HFFc6 (cell line): ENCODE results near the gene ZNF816. TPM values are rescaled to one million over a fixed set of nuclear protein-coding genes. Genes with fewer than 3 reads are reported as not detected.
"Not testable (repeated sequence)": the region's sequence is repeated elsewhere in the genome, so short reads cannot be mapped to it uniquely, and the experiment has no call there.

Experiments
- DNase-seq: peaks from one replicate; pipeline ENCODE4 v3.0.0-alpha.2; 2018
- H3K27ac Mint-ChIP-seq: 2 replicates; pipeline ENCODE4 v1.8.0; 2020; ENCODE audit warnings: mild to moderate bottlenecking, mixed read lengths
- H3K27me3 Mint-ChIP-seq: 2 replicates; pipeline ENCODE4 v1.8.0; 2021; ENCODE audit warnings: mild to moderate bottlenecking, moderate library complexity, mixed read lengths; ENCODE audit not compliant: insufficient read depth
- H3K36me3 Mint-ChIP-seq: 2 replicates; pipeline ENCODE4 v1.8.0; 2021; ENCODE audit warnings: low read depth, mixed read lengths
- H3K4me1 Mint-ChIP-seq: 2 replicates; pipeline ENCODE4 v1.8.0; 2020; ENCODE audit warnings: low read depth, mixed read lengths
- H3K4me3 Mint-ChIP-seq: 2 replicates; pipeline ENCODE4 v1.8.0; 2020; ENCODE audit warnings: mild to moderate bottlenecking, moderate library complexity, mixed read lengths
- H3K9me3 Mint-ChIP-seq: 2 replicates; pipeline ENCODE4 v1.8.0; 2020; ENCODE audit warnings: mild to moderate bottlenecking, mixed read lengths
- total RNA-seq, 6 experiments: library from RNA; stranded (reverse); fragmentation: NEBNext Ultra II Directional; extraction: Animal tissue kit (Norgen Biotek cat#: 25700); gene quantifications; 2 replicates in 1 of 6; 3 replicates in 5 of 6; pipeline ENCODE4 v1.2.3, GENCODE V29; 2021
- TF ChIP-seq, protein P1 (sequence below): fragments of 200-600 bp; sonication (generic); IDR thresholded peaks from 2 replicates; pipeline ENCODE4 v1.5.0; 2021; ENCODE audit warnings: antibody characterized with exemption, mild to moderate bottlenecking

The ZNF816 gene
- total RNA-seq, 6 experiments from 2014 or later, result 2.5 to 3.1 (median 2.9) TPM

DNA sequence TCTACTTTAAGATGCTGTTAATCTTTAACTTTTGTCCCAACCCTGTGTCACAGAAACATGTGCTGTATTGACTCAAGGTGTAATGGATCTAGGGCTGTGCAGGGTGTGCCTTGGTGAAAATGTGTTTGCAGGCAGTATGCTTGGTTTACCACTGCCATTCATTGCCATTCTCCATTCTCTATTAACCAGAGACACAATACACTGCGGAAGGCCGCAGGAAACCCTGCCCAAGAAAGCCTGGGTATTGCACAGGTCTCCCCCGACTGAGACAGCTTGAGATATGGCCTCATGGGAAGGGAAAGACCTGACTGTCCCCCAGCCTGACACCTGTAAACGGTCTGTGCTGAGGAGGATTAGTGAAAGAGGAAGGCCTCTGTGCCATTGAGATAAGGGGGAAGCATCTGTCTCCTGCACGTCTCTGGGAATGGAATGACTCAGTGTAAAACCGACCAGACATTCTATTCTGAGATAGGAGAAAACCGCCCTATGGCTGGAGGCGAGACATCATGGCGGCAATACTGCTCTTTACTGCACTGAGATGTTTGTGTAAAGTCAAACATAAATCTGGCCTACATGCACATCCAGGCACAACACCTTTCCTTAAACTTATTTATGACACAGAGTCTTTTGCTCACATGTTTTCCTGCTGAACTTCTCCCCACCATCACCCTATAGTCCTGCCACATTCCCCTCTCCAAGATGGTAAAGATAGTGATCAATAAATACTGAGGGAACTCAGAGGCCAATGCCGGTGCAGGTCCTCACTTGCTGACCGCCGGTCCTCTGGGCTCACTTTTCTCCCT lies 26.3 kb downstream of the ZNF816 start:
- TF ChIP-seq, protein P1, sequence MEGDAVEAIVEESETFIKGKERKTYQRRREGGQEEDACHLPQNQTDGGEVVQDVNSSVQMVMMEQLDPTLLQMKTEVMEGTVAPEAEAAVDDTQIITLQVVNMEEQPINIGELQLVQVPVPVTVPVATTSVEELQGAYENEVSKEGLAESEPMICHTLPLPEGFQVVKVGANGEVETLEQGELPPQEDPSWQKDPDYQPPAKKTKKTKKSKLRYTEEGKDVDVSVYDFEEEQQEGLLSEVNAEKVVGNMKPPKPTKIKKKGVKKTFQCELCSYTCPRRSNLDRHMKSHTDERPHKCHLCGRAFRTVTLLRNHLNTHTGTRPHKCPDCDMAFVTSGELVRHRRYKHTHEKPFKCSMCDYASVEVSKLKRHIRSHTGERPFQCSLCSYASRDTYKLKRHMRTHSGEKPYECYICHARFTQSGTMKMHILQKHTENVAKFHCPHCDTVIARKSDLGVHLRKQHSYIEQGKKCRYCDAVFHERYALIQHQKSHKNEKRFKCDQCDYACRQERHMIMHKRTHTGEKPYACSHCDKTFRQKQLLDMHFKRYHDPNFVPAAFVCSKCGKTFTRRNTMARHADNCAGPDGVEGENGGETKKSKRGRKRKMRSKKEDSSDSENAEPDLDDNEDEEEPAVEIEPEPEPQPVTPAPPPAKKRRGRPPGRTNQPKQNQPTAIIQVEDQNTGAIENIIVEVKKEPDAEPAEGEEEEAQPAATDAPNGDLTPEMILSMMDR, result no peak
- Mint-ChIP-seq H3K4me1 (peaks cover 12% of the 10 kb centered on the region), H3K36me3 (peaks cover 52% of the 10 kb centered on the region), H3K4me3 (no peak overlapping the region), H3K27me3 (no peaks in the 10 kb centered on the region), H3K9me3 (peaks cover 22% of the 10 kb centered on the region), H3K27ac (no peak overlapping the region)
- no peak for DNase-seq

DNA sequence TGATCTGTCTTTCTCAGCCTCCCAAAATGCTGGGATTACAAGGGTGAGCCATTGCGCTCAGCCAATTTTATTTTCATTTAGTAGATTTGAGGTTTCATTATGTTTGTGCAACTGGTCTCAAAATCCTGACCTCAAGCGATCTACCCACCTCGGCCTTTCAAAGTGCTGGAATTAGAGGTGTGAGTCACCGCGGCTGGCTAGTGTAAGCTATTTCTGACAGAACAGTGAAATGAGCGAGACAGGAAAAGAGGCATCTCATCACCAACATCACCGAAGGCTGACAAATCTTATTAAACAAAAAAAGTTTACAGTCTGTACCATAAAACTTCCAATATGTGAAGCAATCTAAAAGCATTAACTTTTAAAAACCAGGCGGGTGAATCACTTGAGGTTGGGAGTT lies 27.2 kb downstream of the ZNF816 start:
- no peaks in the 10 kb centered on the region for H3K27me3 Mint-ChIP-seq
- peaks cover 52% of the 10 kb centered on the region for H3K36me3 Mint-ChIP-seq
- peaks cover 22% of the 10 kb centered on the region for H3K9me3 Mint-ChIP-seq
- no peak overlapping the region for H3K4me3 Mint-ChIP-seq
- H3K4me1 Mint-ChIP-seq, result peaks cover 8% of the 10 kb centered on the region
- TF ChIP-seq, protein P1, result no peak
- DNase-seq, result no peak
- H3K27ac Mint-ChIP-seq, result no peak overlapping the region

DNA sequence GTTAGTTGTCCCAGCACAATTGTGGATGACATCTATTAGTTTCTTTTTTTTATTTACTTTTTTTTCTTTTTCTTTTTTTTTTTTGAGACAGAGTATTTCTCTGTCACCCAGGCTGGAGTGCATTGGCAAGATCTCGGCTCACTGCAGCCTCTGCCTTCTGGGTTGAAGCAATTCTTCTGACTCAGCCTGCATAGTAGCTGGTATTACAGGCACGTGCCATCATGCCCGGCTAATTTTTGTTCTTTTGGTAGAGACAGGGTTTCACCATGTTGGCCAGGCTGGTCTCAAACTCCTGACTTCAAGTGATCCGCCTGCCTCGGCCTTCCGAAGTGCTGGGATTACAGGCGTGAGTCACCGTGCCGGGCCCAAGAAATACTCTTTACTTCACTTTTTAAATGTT lies 38.0 kb downstream of the ZNF816 start:
- H3K9me3 Mint-ChIP-seq, H3K27ac Mint-ChIP-seq, DNase-seq, H3K4me3 Mint-ChIP-seq, H3K27me3 Mint-ChIP-seq: not testable (repeated sequence)
- Mint-ChIP-seq H3K4me1 (peaks cover 41% of the 10 kb centered on the region), H3K36me3 (peaks cover 33% of the 10 kb centered on the region)

DNA sequence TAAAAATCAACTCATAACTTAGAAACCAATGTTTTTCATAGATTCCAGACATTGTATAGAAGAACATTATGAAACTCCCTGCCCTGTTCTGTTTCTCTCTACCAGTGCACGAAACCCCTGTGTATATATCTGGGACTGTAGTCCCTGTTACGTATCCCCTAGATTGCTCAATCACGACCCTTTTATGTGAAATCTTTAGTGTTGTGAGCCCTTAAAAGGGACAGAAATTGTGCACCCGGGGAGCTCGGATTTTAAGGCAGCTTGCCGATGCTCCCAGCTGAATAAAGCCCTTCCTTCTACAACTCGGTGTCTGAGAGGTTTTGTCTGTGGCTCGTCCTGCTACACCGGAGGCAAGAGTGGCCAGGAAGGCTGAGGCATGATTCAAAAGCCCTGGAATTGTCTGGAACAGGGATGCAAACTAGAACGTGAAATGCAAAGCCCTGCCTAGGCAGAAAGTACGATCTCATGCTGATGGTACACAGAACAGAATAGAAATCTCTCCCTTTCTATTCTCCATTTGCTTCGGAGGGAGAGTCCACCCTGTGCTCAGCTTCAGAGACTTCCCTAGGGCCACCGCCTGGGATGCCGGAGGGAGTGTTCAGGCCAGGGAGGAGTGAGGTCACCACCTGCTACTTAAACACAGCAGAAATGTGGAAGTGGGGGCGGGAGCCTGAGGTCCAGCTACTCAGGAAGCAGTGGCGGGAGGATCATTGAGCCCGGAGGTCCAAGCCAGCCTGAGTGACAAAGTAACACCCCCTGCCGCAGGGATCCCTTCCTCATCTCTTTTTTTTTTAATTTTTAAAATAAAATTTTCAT lies 38.7 kb downstream of the ZNF816 start:
- DNase-seq, result no peak
- Mint-ChIP-seq H3K4me1 (peaks cover 41% of the 10 kb centered on the region), H3K27me3 (no peaks in the 10 kb centered on the region; the same call in none of the 2 replicates), H3K9me3 (no peaks in the 10 kb centered on the region), H3K4me3 (peak overlapping the region; percentile 90), H3K27ac (peak overlapping the region; percentile 95), H3K36me3 (peaks cover 27% of the 10 kb centered on the region)
- TF ChIP-seq, protein P1, result no peak

DNA sequence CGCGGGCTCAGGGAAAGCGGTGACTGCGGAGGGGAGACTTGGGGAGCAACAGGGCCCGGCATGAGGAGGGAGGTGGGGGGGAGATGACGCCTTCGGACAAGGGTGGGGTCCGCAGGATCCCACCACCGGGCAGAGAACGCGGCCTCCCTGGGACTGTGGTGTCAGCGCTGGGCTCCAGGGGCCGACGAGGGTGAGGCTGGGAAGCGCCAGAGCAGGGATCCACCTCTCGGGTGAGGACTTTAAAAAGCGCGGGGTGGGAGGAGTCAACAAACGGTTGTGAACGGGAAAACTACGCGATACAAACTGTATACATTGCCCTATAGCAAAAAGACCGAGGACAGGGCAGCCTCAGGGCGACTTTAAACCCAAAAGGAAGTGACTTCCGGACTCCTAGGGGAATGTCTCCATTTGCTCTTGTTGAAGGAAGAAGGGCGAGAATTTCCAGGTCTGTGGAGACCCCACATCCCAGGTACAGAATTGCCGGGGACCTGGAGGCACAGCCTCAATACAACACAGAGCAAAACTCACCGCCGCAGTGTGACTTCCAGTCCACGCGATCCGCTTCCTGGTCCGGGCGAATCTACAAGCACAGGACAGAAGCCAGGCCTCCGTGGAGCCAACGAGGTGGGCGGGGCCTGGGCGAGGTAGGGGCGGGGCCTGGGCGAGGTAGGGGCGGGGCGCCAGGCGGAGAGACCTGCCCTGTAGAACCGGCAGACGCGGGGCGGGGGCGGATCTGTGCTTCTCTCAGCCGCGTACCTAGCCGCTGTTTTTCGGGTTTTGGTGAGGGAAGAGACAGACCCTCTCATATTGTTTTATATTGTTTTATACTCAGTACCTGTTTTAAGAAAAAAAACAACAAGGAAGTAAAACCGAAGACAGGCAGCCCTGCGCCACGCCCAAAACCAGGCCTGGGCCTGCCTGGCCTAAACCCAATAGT lies 39.6 kb downstream of the ZNF816 start, which contains the start of gene ZNF888:
Gene ZNF888 (minus strand): TSS at position 588 of the 937 bp plus-strand sequence. CDS start 5,555 bp downstream, outside the sequence.
- Mint-ChIP-seq H3K4me1 (peaks cover 41% of the 10 kb centered on the region), H3K27me3 (no peaks in the 10 kb centered on the region; the same call in none of the 2 replicates), H3K4me3 (peak within 1 kb of the TSS; percentile 90), H3K27ac (peak within 1 kb of the TSS; percentile 95), H3K9me3 (no peaks in the 10 kb centered on the region), H3K36me3 (peaks cover 19% of the 10 kb centered on the region)
- TF ChIP-seq, protein P1, result no peak
- peak; percentile 74 for DNase-seq
